Thoracic aorta (tissue), 2 donors: ENCODE results near the gene AKAP7. TPM values are rescaled to one million over a fixed set of nuclear protein-coding genes. Genes with fewer than 3 reads are reported as not detected.

Source experiments
- ATAC-seq: fragments of 150-250 bp; one replicate; pipeline ENCODE4 v1.8.0; 2017; ENCODE audit warnings: low read depth; ENCODE audit not compliant: insufficient number of reproducible peaks, low FRiP score
- DNase-seq: peaks from one replicate; pipeline ENCODE4 v3.0.0-alpha.2; 2020; ENCODE audit warnings: low spot score
- H3K27ac ChIP-seq, 2 donors: fragments of 200-600 bp; sonication (generic); 1 replicate in 1 of 2; 2 replicates in 1 of 2; pipeline ENCODE4 v1.5.1; 2016; ENCODE audit warnings: mild to moderate bottlenecking in 2 of 2, moderate library complexity in 2 of 2
- H3K27me3 ChIP-seq: fragments of 200-600 bp; sonication (generic); replicated peaks from 2 replicates; pipeline ENCODE4 v1.6.0; 2016; ENCODE audit warnings: mild to moderate bottlenecking; ENCODE audit not compliant: insufficient read depth
- H3K36me3 ChIP-seq: fragments of 200-600 bp; sonication (generic); one replicate; pipeline ENCODE4 v1.5.1; 2016
- H3K4me1 ChIP-seq, 2 donors: fragments of 200-600 bp; sonication (generic); 1 replicate in 1 of 2; 2 replicates in 1 of 2; pipeline versions ENCODE4 v1.5.1 to v1.6.0; 2016; ENCODE audit warnings: low read depth in 2 of 2, mild to moderate bottlenecking in 1 of 2; ENCODE audit not compliant: control insufficient read depth in 1 of 2
- H3K4me3 ChIP-seq: fragments of 200-600 bp; sonication (generic); 2 replicates; pipeline ENCODE4 v1.5.1; 2016; ENCODE audit warnings: mild to moderate bottlenecking
- H3K9me3 ChIP-seq: fragments of 200-600 bp; sonication (generic); 2 replicates; pipeline ENCODE4 v1.5.1; 2016
- CTCF ChIP-seq: fragments of 200-600 bp; sonication (generic); IDR thresholded peaks from one replicate; pipeline ENCODE4 v1.5.1; 2019; ENCODE audit warnings: antibody characterized with exemption
- total RNA-seq, 2 donors: library from RNA; depleted of rRNA; stranded (reverse); fragments of >200 nt; gene quantifications; one replicate each; pipeline versions ENCODE4 v1.1.0 to v1.2.3, GENCODE V29; 2016

Gene AKAP7
- total RNA-seq, 2 donors from 2014 or later: 3.0 to 4.1 TPM

DNA sequence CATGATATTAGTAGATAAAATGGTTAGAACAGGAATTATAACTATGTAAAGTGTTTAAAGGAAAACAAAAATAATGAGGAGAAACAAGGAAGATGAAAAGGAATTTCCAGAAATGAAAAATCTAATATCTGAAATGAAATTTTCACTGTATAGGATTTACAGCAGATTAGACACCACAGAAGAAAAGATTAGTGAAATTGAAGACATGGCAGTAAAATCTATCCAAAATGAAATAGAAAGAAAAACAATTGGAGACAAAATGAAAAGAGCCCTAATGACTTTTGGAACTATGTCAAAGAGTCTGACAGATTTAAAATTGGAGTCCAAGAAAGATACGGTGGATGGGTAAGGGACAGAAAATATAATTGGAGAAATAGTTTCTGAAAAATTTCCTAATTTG, 174.2 kb downstream of the AKAP7 start:
- H3K27me3 ChIP-seq: no peaks in the 10 kb centered on the region
- ATAC-seq (no peak), DNase-seq (no peak)
- H3K9me3 ChIP-seq: no peaks in the 10 kb centered on the region
- TF ChIP-seq CTCF: no peak
- H3K4me1 ChIP-seq: no peaks in the 10 kb centered on the region
- H3K4me3 ChIP-seq: no peak overlapping the region
- no peak overlapping the region for H3K27ac ChIP-seq
- no peaks in the 10 kb centered on the region for H3K36me3 ChIP-seq

- no peak for ATAC-seq
- TF ChIP-seq CTCF: no peak
- Histone ChIP-seq H3K9me3 (no peaks in the 10 kb centered on the region), H3K27me3 (no peaks in the 10 kb centered on the region), H3K4me1 (no peaks in the 10 kb centered on the region), H3K4me3 (no peak overlapping the region), H3K36me3 (no peaks in the 10 kb centered on the region), H3K27ac (no peak overlapping the region)
- no peak for DNase-seq
Observed at GRCh38 chr6:131314838-131315237, 179.6 kb downstream of the AKAP7 start.

DNA sequence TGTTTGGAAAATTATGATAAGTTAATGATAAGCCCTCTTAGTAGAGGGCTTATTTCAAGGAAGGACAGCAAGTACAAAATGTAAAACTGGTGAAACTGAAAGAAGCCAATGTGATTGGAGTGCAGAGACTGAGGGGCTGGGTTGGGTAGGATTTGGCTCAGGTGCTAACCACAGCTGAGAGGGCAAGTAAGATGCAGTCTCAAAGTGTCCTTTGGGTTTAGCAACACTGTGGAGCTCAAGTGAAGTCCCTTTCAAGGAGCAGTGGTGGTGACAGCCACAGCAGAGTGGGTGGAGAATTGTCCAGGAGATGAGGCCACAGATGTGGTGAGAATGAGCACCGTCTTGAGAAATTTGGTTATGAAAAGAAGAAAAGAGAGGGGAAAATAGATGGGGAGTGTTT, 181.4 kb downstream of the AKAP7 start:
- H3K4me1 ChIP-seq: no peaks in the 10 kb centered on the region
- H3K4me3 ChIP-seq: no peak overlapping the region
- DNase-seq: no peak
- ATAC-seq: no peak
- H3K27ac ChIP-seq: no peak overlapping the region
- H3K36me3 ChIP-seq: no peaks in the 10 kb centered on the region
- no peaks in the 10 kb centered on the region for H3K27me3 ChIP-seq
- TF ChIP-seq CTCF: no peak
- H3K9me3 ChIP-seq: no peaks in the 10 kb centered on the region

DNA sequence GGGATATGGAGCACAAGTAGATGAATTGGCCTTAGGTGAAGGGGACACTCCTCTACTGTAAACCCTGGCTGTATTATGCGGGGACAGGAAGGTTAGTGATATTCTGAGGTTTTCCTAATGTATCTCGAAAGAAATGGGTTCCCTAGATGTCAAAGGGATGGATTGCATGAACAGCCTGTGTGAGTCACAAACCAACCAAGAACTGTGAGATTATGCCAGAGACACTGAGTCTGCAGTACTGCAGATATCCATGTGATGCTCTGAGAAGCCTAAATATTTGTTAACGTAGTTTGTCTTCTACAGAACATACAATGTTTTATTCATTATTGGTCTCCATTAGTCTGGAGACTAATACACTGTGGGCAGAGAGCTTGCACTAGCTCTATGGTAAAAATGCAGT, 182.2 kb downstream of the AKAP7 start:
- no peak overlapping the region for H3K4me3 ChIP-seq
- H3K27me3 ChIP-seq: no peaks in the 10 kb centered on the region
- no peaks in the 10 kb centered on the region for H3K4me1 ChIP-seq
- H3K36me3 ChIP-seq: no peaks in the 10 kb centered on the region
- no peaks in the 10 kb centered on the region for H3K9me3 ChIP-seq
- no peak for TF ChIP-seq CTCF
- ATAC-seq (no peak), DNase-seq (no peak)
- H3K27ac ChIP-seq: no peak overlapping the region

GRCh38 chr6:131321589-131321988, 186.3 kb downstream of the AKAP7 start:
- no peak for TF ChIP-seq CTCF
- ATAC-seq (no peak), DNase-seq (no peak)
- no peak overlapping the region for H3K27ac ChIP-seq
- no peaks in the 10 kb centered on the region for H3K36me3 ChIP-seq
- H3K27me3 ChIP-seq: no peaks in the 10 kb centered on the region
- no peaks in the 10 kb centered on the region for H3K9me3 ChIP-seq
- H3K4me3 ChIP-seq: no peak overlapping the region
- no peaks in the 10 kb centered on the region for H3K4me1 ChIP-seq
